Renal cortical epithelial cell (primary cell): ENCODE data around the gene TCIRG1. TPM values are rescaled to one million over a fixed set of nuclear protein-coding genes. Genes with fewer than 3 reads are reported as not detected.

ENCODE experiments used
- DNase-seq: peaks from one replicate; pipeline ENCODE4 v3.0.0-alpha.2; 2011; ENCODE audit warnings: low read depth
- total RNA-seq: library from RNA; depleted of rRNA; stranded (reverse); fragments of >200 nt; gene quantifications from 2 replicates; pipeline ENCODE4 v1.2.3, GENCODE V29; 2014

The TCIRG1 gene
- total RNA-seq, 1 donor from 2014 or later: 60.2 TPM

GRCh38 chr11:68037411-68038225, 1.2 kb upstream of the TCIRG1 start:
- no peak for DNase-seq

GRCh38 chr11:68038226-68038717, 553 bp upstream of the TCIRG1 start:
- no peak for DNase-seq

GRCh38 chr11:68039526-68040086, 781 bp downstream of the TCIRG1 start:
- no peak for DNase-seq

GRCh38 chr11:68040101-68040956, 1.5 kb downstream of the TCIRG1 start:
- no peak for DNase-seq

GRCh38 chr11:68040957-68041591, 2.2 kb downstream of the TCIRG1 start:
- no peak for DNase-seq

- no peak for DNase-seq
Observed at GRCh38 chr11:68041617-68042218, 2.9 kb downstream of the TCIRG1 start.

GRCh38 chr11:68042219-68043028, 3.6 kb downstream of the TCIRG1 start:
- DNase-seq: no peak

- DNase-seq: no peak
Observed at GRCh38 chr11:68043029-68043348, 4.2 kb downstream of the TCIRG1 start.

- no peak for DNase-seq
Observed at GRCh38 chr11:68043349-68044144, 4.7 kb downstream of the TCIRG1 start.

- DNase-seq: no peak
Observed at GRCh38 chr11:68044145-68044813, 5.5 kb downstream of the TCIRG1 start.

GRCh38 chr11:68044898-68045351, 6.1 kb downstream of the TCIRG1 start:
- no peak for DNase-seq

GRCh38 chr11:68047437-68048290, 8.8 kb downstream of the TCIRG1 start:
- no peak for DNase-seq

GRCh38 chr11:68048681-68049508, 10.1 kb downstream of the TCIRG1 start:
- no peak for DNase-seq

- no peak for DNase-seq
Observed at GRCh38 chr11:68049509-68050370, 10.9 kb downstream of the TCIRG1 start.

GRCh38 chr11:68050371-68050841, 11.6 kb downstream of the TCIRG1 start:
- no peak for DNase-seq
